Body of pancreas (tissue), 4 donors: ENCODE data around the gene CYTH1. TPM values are rescaled to one million over a fixed set of nuclear protein-coding genes. Genes with fewer than 3 reads are reported as not detected.

Experiments
- ATAC-seq: fragments of 150-250 bp; one replicate; pipeline ENCODE4 v1.9.1; 2016
- DNase-seq, 4 donors: peaks; one replicate each; pipeline ENCODE4 v3.0.0-alpha.2; 2019
- H3K27ac ChIP-seq, 4 donors: fragments of 200-600 bp; sonication (generic); 1 replicate in 3 of 4; 2 replicates in 1 of 4; pipeline versions ENCODE4 v1.5.1 to v1.6.1; 2016 to 2019; ENCODE audit warnings: mild to moderate bottlenecking in 1 of 4, mixed read lengths in 1 of 4, moderate library complexity in 1 of 4
- H3K27me3 ChIP-seq, 2 donors: fragments of 200-600 bp; sonication (generic); one replicate each; pipeline ENCODE4 v1.6.0; 2016; ENCODE audit warnings: mild to moderate bottlenecking in 1 of 2
- H3K36me3 ChIP-seq, 2 donors: fragments of 200-600 bp; sonication (generic); replicated peaks in 1 of 2; 2 replicates each; pipeline ENCODE4 v1.5.1; 2016; ENCODE audit warnings: low read depth in 2 of 2; ENCODE audit not compliant: insufficient read depth in 1 of 2
- H3K4me1 ChIP-seq: fragments of 200-600 bp; sonication (generic); one replicate; pipeline ENCODE4 v1.6.0; 2016
- H3K4me3 ChIP-seq, 2 donors: fragments of 200-600 bp; sonication (generic); 1 replicate in 1 of 2; 2 replicates in 1 of 2; pipeline ENCODE4 v1.5.1; 2016 to 2019
- H3K9me3 ChIP-seq, 3 donors: fragments of 200-600 bp; sonication (generic); 1 replicate in 2 of 3; 2 replicates in 1 of 3; pipeline ENCODE4 v1.5.1; 2016
- CTCF ChIP-seq, 7 experiments: fragments of 450-650 bp in 4 of 7; fragments of 200-600 bp in 3 of 7; sonication (generic) in 3 of 7; IDR thresholded peaks; one replicate each; pipeline ENCODE4 v1.5.1; 2016 to 2019; ENCODE audit warnings: antibody characterized with exemption in 7 of 7
- POLR2A ChIP-seq, 3 donors: fragments of 450-650 bp; IDR thresholded peaks; one replicate each; pipeline ENCODE4 v1.6.1; 2016; ENCODE audit warnings: antibody characterized with exemption in 3 of 3, mild to moderate bottlenecking in 2 of 3
- WGBS, 2 donors: methylation state at CpG; one replicate each; pipeline ENCODE4 v1.1.5; 2017; 5-methylcytosine and 5-hydroxymethylcytosine counted together
- intact Hi-C: fragments of 100-400 bp; cut with DNase I; formaldehyde crosslinking; loops from one replicate; pipeline ENCODE4 v1.15.1; 2023
- total RNA-seq, 2 donors: library from RNA; depleted of rRNA; stranded (reverse); fragments of >200 nt; gene quantifications; one replicate each; pipeline ENCODE4 v1.1.0, GENCODE V29; 2016

Gene CYTH1
- total RNA-seq, 2 donors from 2014 or later = 32.2 to 60.6 TPM

- Histone ChIP-seq H3K27ac (no peak overlapping the region), H3K4me3 (no peak overlapping the region), H3K9me3 (no peaks in the 10 kb centered on the region), H3K4me1 (peaks cover 8% of the 10 kb centered on the region), H3K27me3 (no peaks in the 10 kb centered on the region), H3K36me3 (peaks cover 0 to 9% of the 10 kb centered on the region in 2 donors)
- intact Hi-C loops = no loop called here
- TF ChIP-seq POLR2A (IDR thresholded peaks at IDR 0.05) (no peak), CTCF (IDR thresholded peaks at IDR 0.05) (no peak)
- ATAC-seq (no peak), DNase-seq (peak in 1 of 4 donors; percentile 17)
- 64 to 80% methylated on average over 10 of the region's 10 CpGs for WGBS, 2 donors
These were observed 75.7 kb downstream of the CYTH1 start for GRCh38 chr17:78706271-78706915.

GRCh38 chr17:78705071-78705470 lies 77.0 kb downstream of the CYTH1 start:
- no peaks in the 10 kb centered on the region for H3K9me3 ChIP-seq
- H3K4me1 ChIP-seq = peaks cover 8% of the 10 kb centered on the region
- no peaks in the 10 kb centered on the region for H3K27me3 ChIP-seq
- H3K36me3 ChIP-seq = peaks cover 9 to 13% of the 10 kb centered on the region in 2 donors
- TF ChIP-seq POLR2A (IDR thresholded peaks at IDR 0.05) (no peak), CTCF (IDR thresholded peaks at IDR 0.05) (no peak)
- intact Hi-C loops = no loop called here
- DNase-seq (no peak), ATAC-seq (no peak)
- WGBS, 2 donors = 91 to 92% methylated on average over 4 of the region's 4 CpGs
- H3K27ac ChIP-seq = no peak overlapping the region
- H3K4me3 ChIP-seq = no peak overlapping the region

DNA sequence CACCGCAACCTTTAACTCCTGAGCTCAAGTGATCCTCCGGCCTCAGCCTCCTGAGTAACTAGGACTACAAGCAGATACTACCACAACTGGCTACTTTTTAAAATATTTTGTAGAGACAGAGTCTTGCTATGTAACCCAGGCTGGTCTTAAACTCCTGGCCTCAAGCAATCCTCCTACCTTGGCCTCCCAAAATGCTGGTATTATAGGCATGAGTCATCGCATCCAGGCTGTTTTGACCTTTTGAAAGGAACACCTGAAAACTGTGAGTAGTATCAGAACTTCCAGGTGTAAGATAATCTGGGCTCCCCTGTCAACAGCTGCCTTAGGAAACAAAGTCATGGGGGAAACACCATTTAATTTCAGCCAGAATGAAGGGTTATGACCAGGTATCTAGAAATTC lies 77.5 kb downstream of the CYTH1 start:
- no peak overlapping the region for H3K27ac ChIP-seq
- no peak overlapping the region for H3K4me3 ChIP-seq
- H3K27me3 ChIP-seq = no peaks in the 10 kb centered on the region
- H3K36me3 ChIP-seq = peaks cover 11 to 16% of the 10 kb centered on the region in 2 donors
- ATAC-seq (no peak), DNase-seq (no peak)
- no peak for TF ChIP-seq POLR2A (IDR thresholded peaks at IDR 0.05)
- no peak for TF ChIP-seq CTCF (IDR thresholded peaks at IDR 0.05)
- 92 to 96% methylated on average over 3 of the region's 3 CpGs for WGBS, 2 donors
- peaks cover 8% of the 10 kb centered on the region for H3K4me1 ChIP-seq
- intact Hi-C loops = no loop called here
- H3K9me3 ChIP-seq = no peaks in the 10 kb centered on the region

- Histone ChIP-seq H3K36me3 (peaks cover 11 to 27% of the 10 kb centered on the region in 2 donors), H3K4me3 (no peak overlapping the region), H3K9me3 (no peaks in the 10 kb centered on the region), H3K27ac (no peak overlapping the region), H3K4me1 (no peaks in the 10 kb centered on the region), H3K27me3 (no peaks in the 10 kb centered on the region)
- intact Hi-C loops = loop anchor here (10.0 kb wide), 1 partner anchor 203 kb away; no protein-coding TSS in a partner anchor
- ATAC-seq (no peak), DNase-seq (no peak)
- WGBS, 2 donors = 89 to 96% methylated on average over 25 of the region's 25 CpGs
- no peak for TF ChIP-seq CTCF (IDR thresholded peaks at IDR 0.05)
- TF ChIP-seq POLR2A (IDR thresholded peaks at IDR 0.05) = no peak
These were observed 84.3 kb downstream of the CYTH1 start for GRCh38 chr17:78697554-78698343.
